Spleen (tissue), 7 donors: ENCODE measurements around the gene KRTAP4-5.

Experiments
- POLR2A ChIP-seq, 3 donors: fragments of 450-650 bp; IDR thresholded peaks; one replicate each; pipeline ENCODE4 v1.5.1; 2017; ENCODE audit warnings: antibody characterized with exemption in 3 of 3, mild to moderate bottlenecking in 1 of 3
- TF ChIP-seq, protein P1 (sequence below), 11 experiments: fragments of 200-600 bp in 7 of 11; fragments of 450-650 bp in 4 of 11; sonication (generic) in 4 of 11; IDR thresholded peaks in 8 of 11; conservative IDR thresholded peaks in 3 of 11; 1 replicate in 7 of 11; 2 replicates in 4 of 11; pipeline versions ENCODE4 v1.4.0 to v1.8.0; 2016 to 2021; ENCODE audit warnings: antibody characterized with exemption in 11 of 11, inconsistent platforms in 4 of 11, mild to moderate bottlenecking in 1 of 11
- donor health status: DM: no; HTN: no; CAD: no; lungs with moderate emphysema.
- donor health status: DM: no; HTN: no; CAD: no.
- donor health status: DM: no; HTN: no; CAD: no.

DNA sequence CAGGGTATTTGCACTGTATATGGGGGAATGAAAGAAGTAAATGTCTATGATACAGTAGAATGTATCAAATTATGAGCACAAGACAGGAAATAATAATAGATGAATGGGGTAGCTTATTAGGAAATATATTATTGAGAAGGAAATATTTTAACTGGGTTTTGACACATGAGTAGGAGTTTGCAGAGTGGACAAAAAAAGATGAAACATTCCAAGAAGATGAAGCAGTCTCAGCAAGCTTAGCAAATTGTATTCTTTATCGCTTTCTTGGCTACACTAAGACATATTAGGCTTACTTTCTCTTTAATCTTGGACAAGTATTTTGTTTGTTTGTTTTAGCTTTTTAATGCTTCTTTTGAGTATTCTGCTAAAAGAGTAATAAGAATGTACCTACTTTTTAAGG is 45.7 kb downstream of the KRTAP4-5 start:
- TF ChIP-seq POLR2A (IDR thresholded peaks at IDR 0.05), result no peak
- TF ChIP-seq, protein P1, sequence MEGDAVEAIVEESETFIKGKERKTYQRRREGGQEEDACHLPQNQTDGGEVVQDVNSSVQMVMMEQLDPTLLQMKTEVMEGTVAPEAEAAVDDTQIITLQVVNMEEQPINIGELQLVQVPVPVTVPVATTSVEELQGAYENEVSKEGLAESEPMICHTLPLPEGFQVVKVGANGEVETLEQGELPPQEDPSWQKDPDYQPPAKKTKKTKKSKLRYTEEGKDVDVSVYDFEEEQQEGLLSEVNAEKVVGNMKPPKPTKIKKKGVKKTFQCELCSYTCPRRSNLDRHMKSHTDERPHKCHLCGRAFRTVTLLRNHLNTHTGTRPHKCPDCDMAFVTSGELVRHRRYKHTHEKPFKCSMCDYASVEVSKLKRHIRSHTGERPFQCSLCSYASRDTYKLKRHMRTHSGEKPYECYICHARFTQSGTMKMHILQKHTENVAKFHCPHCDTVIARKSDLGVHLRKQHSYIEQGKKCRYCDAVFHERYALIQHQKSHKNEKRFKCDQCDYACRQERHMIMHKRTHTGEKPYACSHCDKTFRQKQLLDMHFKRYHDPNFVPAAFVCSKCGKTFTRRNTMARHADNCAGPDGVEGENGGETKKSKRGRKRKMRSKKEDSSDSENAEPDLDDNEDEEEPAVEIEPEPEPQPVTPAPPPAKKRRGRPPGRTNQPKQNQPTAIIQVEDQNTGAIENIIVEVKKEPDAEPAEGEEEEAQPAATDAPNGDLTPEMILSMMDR (IDR thresholded peaks at IDR 0.05 in 8 of 11, conservative IDR thresholded peaks at IDR 0.05 in 3 of 11), result no peak
